ENCODE data around the gene PLAGL1. TPM values are rescaled to one million over a fixed set of nuclear protein-coding genes. Genes with fewer than 3 reads are reported as not detected.

Gene PLAGL1
- total RNA-seq, 4 donors from 2014 or later = 21.7 to 39.2 (median 27.8) TPM

DNA sequence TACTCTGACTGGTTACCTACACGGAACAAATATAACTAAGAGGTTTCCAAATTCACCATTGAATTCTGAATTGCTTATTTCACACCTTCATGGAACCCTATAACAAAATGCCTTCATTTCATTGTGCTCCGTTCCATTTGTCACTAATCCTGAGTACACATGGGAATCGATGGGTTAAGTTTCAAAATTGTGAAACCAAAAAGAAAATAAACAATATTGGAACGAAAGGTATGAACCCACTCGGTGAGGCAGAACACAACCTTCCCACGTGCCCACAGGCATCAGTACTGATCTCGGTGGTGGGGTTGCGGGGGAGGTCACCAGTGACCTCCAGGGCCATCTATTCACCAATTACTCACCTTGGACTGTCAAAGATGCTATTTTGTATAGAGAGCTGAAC, 34.0 kb downstream of the PLAGL1 start:
- TF ChIP-seq POLR2A (IDR thresholded peaks at IDR 0.05) = no peak
- TF ChIP-seq, protein P1, sequence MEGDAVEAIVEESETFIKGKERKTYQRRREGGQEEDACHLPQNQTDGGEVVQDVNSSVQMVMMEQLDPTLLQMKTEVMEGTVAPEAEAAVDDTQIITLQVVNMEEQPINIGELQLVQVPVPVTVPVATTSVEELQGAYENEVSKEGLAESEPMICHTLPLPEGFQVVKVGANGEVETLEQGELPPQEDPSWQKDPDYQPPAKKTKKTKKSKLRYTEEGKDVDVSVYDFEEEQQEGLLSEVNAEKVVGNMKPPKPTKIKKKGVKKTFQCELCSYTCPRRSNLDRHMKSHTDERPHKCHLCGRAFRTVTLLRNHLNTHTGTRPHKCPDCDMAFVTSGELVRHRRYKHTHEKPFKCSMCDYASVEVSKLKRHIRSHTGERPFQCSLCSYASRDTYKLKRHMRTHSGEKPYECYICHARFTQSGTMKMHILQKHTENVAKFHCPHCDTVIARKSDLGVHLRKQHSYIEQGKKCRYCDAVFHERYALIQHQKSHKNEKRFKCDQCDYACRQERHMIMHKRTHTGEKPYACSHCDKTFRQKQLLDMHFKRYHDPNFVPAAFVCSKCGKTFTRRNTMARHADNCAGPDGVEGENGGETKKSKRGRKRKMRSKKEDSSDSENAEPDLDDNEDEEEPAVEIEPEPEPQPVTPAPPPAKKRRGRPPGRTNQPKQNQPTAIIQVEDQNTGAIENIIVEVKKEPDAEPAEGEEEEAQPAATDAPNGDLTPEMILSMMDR (IDR thresholded peaks at IDR 0.05) = no peak
- 78 to 81% methylated on average over 8 of the region's 8 CpGs for WGBS, 2 donors
- intact Hi-C loops (cut with DNase I; ENCODE audit: low total_unique reads) = no loop called here

DNA sequence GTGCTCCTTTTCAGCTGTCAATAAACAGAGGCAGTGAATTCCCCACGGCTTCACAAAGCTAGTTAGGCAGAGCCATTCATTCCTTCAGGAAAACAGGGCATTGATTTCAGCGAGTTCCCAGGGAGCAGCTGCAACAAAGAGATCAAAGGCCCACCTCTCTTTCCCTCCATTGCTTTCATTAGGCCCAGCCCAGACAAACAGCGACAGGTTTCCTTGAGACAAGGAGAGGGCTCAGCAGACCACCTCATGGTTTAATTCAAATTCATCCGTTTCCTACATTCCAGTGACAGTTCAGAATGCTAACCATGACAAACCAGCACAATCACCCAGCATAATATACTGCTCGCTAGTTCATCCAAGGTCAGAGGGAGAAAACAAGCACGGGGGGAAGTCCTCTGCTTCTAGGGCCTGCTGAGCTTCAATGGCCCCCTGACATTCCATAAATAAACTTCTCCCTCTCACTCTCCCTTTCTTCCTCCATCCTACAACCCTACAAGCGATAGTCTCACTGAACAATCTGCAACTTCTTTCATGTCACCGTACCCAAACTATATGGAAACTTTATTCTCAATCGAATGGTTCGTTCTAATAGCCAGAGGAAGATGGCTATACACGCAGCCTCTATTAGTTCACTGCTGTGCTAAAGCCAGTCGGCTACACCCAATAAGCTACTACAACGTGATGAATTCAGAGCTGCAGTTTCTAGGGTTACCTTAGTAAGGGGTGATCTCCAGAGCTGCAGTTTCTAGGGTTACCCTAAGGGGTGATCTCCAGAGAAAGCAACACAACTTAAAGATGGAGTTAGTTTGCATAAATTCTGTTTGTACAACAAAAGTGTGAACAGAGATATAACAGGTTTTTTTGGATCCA, 34.7 kb downstream of the PLAGL1 start:
- TF ChIP-seq, protein P1 (IDR thresholded peaks at IDR 0.05) = no peak
- TF ChIP-seq POLR2A (IDR thresholded peaks at IDR 0.05) = no peak
- H3K4me3 ChIP-seq (ENCODE audit: low read depth, poor library complexity, severe bottlenecking) = no peak overlapping the region
- intact Hi-C loops (cut with DNase I; ENCODE audit: low total_unique reads) = no loop called here
- 76 to 81% methylated on average over 13 of the region's 13 CpGs for WGBS, 2 donors
- no peak for DNase-seq (ENCODE audit: low spot score in 2 of 2)

More for the DNA sequence above, 34.0 kb downstream of the PLAGL1 start:
- no peak overlapping the region for H3K4me3 ChIP-seq (ENCODE audit: low read depth, poor library complexity, severe bottlenecking)
- DNase-seq (ENCODE audit: low spot score in 2 of 2) = no peak

DNA sequence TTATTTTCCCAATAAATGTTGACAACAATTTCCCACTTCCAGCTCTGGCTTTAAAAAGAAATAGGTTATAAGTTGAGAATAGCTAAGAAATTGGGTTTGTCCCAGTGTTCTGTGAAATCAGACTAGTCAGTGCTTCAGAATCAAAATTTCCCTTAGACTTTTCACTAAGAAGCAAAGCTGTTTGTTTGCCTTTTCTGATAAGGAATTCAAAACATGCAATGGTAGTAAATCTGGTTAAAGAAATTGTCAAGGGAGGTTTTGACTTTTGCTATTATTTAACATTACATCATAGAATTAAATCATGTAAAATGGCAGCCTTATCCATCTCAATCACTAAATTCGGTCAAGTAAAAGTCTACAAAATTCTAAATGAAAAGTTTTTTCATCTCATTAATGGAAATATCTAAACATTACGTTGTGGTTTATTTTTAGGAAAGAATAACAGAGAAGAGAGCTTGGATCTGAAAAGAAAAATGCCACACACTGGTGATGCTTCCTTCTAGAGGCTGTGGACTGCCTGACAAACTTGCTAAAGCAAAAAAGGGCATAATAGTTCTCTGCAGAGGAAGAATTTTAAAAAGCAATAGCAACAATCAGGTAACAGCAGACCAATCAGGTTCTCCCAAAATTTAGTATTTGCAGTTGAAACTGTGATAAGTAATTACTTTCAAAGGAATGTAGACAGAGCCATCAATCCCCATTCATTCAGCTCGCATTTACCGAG, 36.4 kb downstream of the PLAGL1 start:
- TF ChIP-seq, protein P1 (IDR thresholded peaks at IDR 0.05) = no peak
- no peak for TF ChIP-seq POLR2A (IDR thresholded peaks at IDR 0.05)
- 64% methylated on average over 4 of the region's 4 CpGs for WGBS, 2 donors

DNA sequence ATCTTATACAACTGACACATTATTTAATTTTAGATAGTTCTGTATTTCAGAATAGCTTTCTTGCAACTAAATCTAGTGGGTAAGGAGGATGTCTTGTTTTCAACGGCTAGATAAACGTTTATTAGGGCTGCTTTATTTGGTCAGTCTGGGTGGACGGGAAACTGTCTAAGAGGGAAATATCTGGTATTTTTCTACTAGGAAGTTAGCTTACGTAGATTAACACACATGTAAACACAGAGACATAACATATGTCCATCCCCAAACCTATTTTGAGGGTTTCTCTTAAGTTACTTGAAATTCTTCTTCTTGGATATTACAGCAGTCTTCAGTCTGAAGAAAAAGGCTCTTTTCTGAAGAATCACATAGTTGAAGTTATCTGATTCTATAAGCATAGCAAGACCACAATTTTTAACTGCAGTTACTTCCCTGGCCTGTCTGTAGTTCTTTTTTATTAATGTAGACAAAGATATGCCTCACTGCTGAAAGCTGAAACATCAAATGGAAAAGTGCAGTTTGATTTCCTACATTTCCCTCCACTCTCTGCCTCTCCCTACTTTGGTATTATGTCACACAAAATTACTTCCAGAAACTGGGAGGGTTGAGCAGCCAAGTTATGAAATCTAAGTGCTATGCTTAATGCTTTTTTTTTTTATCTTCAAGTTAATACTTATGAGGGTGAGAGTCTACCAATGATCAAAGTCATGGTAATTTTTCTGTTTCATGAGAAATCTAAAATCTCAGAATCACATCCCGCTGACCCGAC, 37.4 kb downstream of the PLAGL1 start:
- intact Hi-C loops (cut with DNase I; ENCODE audit: low total_unique reads) = no loop called here
- no peak overlapping the region for H3K4me3 ChIP-seq (ENCODE audit: low read depth, poor library complexity, severe bottlenecking)
- WGBS, 2 donors = 58 to 63% methylated on average over 6 of the region's 6 CpGs
- TF ChIP-seq POLR2A (IDR thresholded peaks at IDR 0.05) = no peak
- TF ChIP-seq, protein P1 (IDR thresholded peaks at IDR 0.05) = no peak
- no peak for DNase-seq (ENCODE audit: low spot score in 2 of 2)

More for the DNA sequence above, 36.4 kb downstream of the PLAGL1 start:
- intact Hi-C loops (cut with DNase I; ENCODE audit: low total_unique reads) = no loop called here
- H3K4me3 ChIP-seq (ENCODE audit: low read depth, poor library complexity, severe bottlenecking) = no peak overlapping the region
- no peak for DNase-seq (ENCODE audit: low spot score in 2 of 2)

DNA sequence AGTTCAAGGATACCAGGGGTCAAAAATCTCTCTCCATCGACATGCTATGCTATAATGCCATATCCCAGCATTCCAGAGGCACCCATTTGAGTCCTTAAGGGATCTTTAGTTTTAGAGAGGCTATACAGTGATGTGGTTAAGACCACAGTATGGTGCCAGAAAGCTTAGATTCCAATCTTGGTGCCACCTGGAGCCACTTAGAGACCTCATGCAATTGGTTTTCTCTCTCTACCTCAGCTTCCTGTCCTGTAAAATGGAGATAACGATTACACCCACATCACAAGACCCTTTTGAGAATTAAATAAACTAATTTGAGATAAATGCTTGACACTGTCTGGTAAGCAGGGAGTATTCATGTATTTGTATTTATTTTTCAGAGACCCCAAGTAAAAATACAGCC, 39.0 kb downstream of the PLAGL1 start:
- intact Hi-C loops (cut with DNase I; ENCODE audit: low total_unique reads) = no loop called here
- no peak for TF ChIP-seq POLR2A (IDR thresholded peaks at IDR 0.05)
- TF ChIP-seq, protein P1 (IDR thresholded peaks at IDR 0.05) = no peak
- 49 to 58% methylated on average over 2 of the region's 2 CpGs for WGBS, 2 donors
- no peak for DNase-seq (ENCODE audit: low spot score in 2 of 2)
- no peak overlapping the region for H3K4me3 ChIP-seq (ENCODE audit: low read depth, poor library complexity, severe bottlenecking)

Data from lower leg skin (tissue), 4 donors.